Measurements from ENCODE around the gene KRTAP3-3.

DNA sequence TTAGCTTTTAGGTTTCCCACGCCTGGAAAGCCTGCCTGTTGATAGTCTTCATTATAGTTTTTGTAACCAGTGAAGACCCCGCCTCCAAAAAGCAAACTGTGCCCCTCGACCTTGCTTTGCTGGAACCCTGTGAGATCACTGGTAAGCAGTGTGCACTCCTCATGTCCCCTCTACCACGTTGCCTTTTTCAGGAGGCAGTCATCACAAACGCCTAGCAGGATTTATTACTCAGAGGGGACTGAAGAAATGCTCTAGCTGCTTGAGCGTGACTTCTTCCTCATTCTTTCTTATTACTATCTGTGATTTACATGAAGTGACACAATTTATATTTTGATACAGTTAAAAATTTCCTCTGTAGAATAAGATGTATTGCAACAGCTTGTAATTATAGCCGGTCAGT, 21.5 kb upstream of the KRTAP3-3 start:
- TF ChIP-seq GATA3 (IDR thresholded peaks at IDR 0.05; ENCODE audit: low read depth, low read length) (no peak), GATA2 (IDR thresholded peaks at IDR 0.05; ENCODE audit: low read depth, low read length) (no peak)
